Hematopoietic multipotent progenitor cell (in vitro differentiated cells): ENCODE measurements around the gene PAGE2. TPM values are rescaled to one million over a fixed set of nuclear protein-coding genes. Genes with fewer than 3 reads are reported as not detected.
"Not testable (repeated sequence)": the region's sequence is repeated elsewhere in the genome, so short reads cannot be mapped to it uniquely, and the experiment has no call there.

ENCODE experiments used
- DNase-seq, 3 donors: peaks; one replicate each; pipeline ENCODE4 v3.0.0-alpha.2; 2011 to 2015; ENCODE audit warnings: low read depth in 2 of 3, low spot score in 2 of 3
- total RNA-seq: library from RNA; depleted of rRNA; stranded (reverse); fragments of >200 nt; gene quantifications from one replicate; pipeline ENCODE4 v1.2.3, GENCODE V29; 2012

PAGE2 gene
- total RNA-seq, 1 donor = not detected

GRCh38 chrX:55120761-55121358 is 32.0 kb downstream of the PAGE2 start:
- DNase-seq = no peak

- no peak for DNase-seq
These were observed 35.1 kb downstream of the PAGE2 start for GRCh38 chrX:55123900-55124299.

- DNase-seq = no peak
These were observed 38.9 kb downstream of the PAGE2 start for GRCh38 chrX:55127692-55128091.

- DNase-seq = no peak
These were observed 40.5 kb downstream of the PAGE2 start for GRCh38 chrX:55129361-55129760.

GRCh38 chrX:55130481-55130880 is 41.7 kb downstream of the PAGE2 start:
- no peak for DNase-seq

- DNase-seq = no peak
These were observed 43.6 kb downstream of the PAGE2 start for GRCh38 chrX:55132416-55132815.

- DNase-seq = peak in 2 of 3 donors; percentile 17 to 46
These were observed 46.4 kb downstream of the PAGE2 start for GRCh38 chrX:55135171-55135570.

GRCh38 chrX:55140800-55141199 is 52.0 kb downstream of the PAGE2 start:
- not testable (repeated sequence) for DNase-seq

Other genes starting within 250 kb of the PAGE2 start
- 38.8 TPM for gene TRO, start 168.2 kb upstream of the PAGE2 start, total RNA-seq
- gene PFKFB1, start 94.8 kb upstream of the PAGE2 start, total RNA-seq = 0.27 TPM
- gene APEX2, start 88.7 kb upstream of the PAGE2 start, total RNA-seq = 10.0 TPM
- 4.6 TPM for gene ALAS2, start 58.0 kb upstream of the PAGE2 start, total RNA-seq
- not detected for gene PAGE2B, start 14.0 kb upstream of the PAGE2 start, total RNA-seq
- gene PAGE5, start 131.3 kb downstream of the PAGE2 start, total RNA-seq = not detected
- gene PAGE3, start 175.9 kb downstream of the PAGE2 start, total RNA-seq = not detected